Measurements from ENCODE around the gene PBX2. TPM values are rescaled to one million over a fixed set of nuclear protein-coding genes. Genes with fewer than 3 reads are reported as not detected.
"Not testable (repeated sequence)": the region's sequence is repeated elsewhere in the genome, so short reads cannot be mapped to it uniquely, and the experiment has no call there.

The PBX2 gene
- total and polyA plus RNA-seq, 2 of the 4 experiments (the other 2 are of a cell fraction) = 17.7 to 56.8 TPM

DNA sequence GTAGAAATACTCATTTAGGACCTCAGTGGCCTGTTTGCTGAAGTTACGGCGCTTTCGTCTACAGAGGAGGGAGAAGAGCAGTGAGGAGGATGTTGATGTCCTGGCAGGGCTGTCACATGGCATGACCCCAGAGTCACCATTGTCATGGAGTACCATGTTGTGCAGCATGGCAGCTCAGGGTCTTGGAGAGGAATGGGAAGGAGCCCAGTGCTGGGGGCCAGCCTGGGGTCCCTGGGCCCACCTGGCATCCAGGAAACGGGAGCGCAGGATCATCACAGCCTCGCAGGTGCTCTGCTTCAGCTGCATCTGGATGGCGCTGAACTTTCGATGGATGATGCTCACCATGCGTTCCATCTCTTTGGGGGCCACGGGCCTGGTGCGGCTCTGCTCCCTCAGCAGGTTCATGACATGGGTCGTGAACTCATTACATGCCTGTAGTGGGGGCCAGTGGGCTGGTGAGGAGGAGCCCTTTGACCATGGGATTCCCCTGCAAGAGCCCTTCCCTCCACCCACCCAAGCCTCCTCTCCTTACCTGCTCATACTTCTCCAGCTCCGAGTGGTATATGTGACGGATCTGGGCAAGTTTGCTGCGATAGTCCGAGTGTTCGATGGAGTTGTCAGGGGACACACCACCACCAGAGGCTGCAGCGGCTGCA lies 2.1 kb downstream of the PBX2 start:
- H3K4ac ChIP-seq (ENCODE audit: low read depth, low read length); H2BK120ac ChIP-seq (ENCODE audit: low read depth, low read length); DNase-seq; H2AK5ac ChIP-seq (ENCODE audit: low read depth, low read length); BruUV-seq (replicated peaks); H2BK15ac ChIP-seq (ENCODE audit: low read depth, low read length); H2BK20ac ChIP-seq (ENCODE audit: low read depth, low read length); H3K9ac ChIP-seq (ENCODE audit: low read depth, low read length); H3K18ac ChIP-seq (ENCODE audit: low read depth, low read length); H3K9me3 ChIP-seq (ENCODE audit: control insufficient read depth, insufficient read depth, low read length); dilution Hi-C loops (cut with HindIII; ENCODE audit: low sequenced_read_pairs, unreplicated experiment); H2BK5ac ChIP-seq (ENCODE audit: low read depth, low read length, poor library complexity, severe bottlenecking); H3K14ac ChIP-seq (replicated peaks; ENCODE audit: low read depth, low read length); H4K20me1 ChIP-seq (ENCODE audit: insufficient read depth, low read length); H3K56ac ChIP-seq (ENCODE audit: extremely low read depth, insufficient read depth, low read length); H3K4me3 ChIP-seq (ENCODE audit: insufficient read depth, low read depth, low read length); H3K27me3 ChIP-seq (ENCODE audit: control insufficient read depth, insufficient read depth, low read length); ATAC-seq (ENCODE audit: low read depth); H2AFZ ChIP-seq (replicated peaks; ENCODE audit: low read length, poor library complexity); H4K91ac ChIP-seq (ENCODE audit: insufficient read depth, low read depth, low read length); H4K5ac ChIP-seq (ENCODE audit: low read depth, low read length); H2AK9ac ChIP-seq (replicated peaks; ENCODE audit: low read depth, low read length, poor library complexity); H3K27ac ChIP-seq (ENCODE audit: insufficient read depth, low read length); H3K23ac ChIP-seq (ENCODE audit: low read depth, low read length): not testable (repeated sequence)
- no CpG with 5 or more reads among the region's 18 CpGs for WGBS, 2 experiments (ENCODE audit: extremely low coverage in 2 of 2, insufficient read length in 1 of 2)
- intact Hi-C loops (cut with micrococcal nuclease) (loop anchor here (5.0 kb wide), 1 partner anchor 784 kb away; no protein-coding TSS in a partner anchor), in situ Hi-C loops (cut with MboI; ENCODE audit: low sequenced_read_pairs) (loop anchor here (25.0 kb wide), 1 partner anchor 774 kb away; the partner anchor contains the start of genes BRD2 and HLA-DMA)
- ChIA-PET CTCF (interaction anchor here (0.7 kb wide), 1 partner anchor 82 kb away, joined by 4 read pairs; no protein-coding TSS in a partner anchor), POLR2A (ENCODE audit: unreplicated experiment) (interaction anchor here (0.6 to 1.8 kb wide), 2 partner anchors 10 to 65 kb away, joined by 5 to 7 read pairs; no protein-coding TSS in a partner anchor)
- Histone ChIP-seq H3K36me3 (ENCODE audit: control insufficient read depth, insufficient read depth, low read length) (peaks cover 29% of the 10 kb centered on the region), H4K8ac (ENCODE audit: low read depth in 2 of 2, low read length in 2 of 2) (peak overlapping the region in 1 of 2 experiments; percentile 27; a peak in 2 of 4 replicates), H3K9me1 (ENCODE audit: insufficient read depth, low read length) (peaks cover 15% of the 10 kb centered on the region), H3K4me1 (ENCODE audit: control insufficient read depth, insufficient read depth, low read length) (peaks cover 11% of the 10 kb centered on the region), H3K79me1 (ENCODE audit: low read depth in 1 of 2, low read length in 2 of 2) (peaks cover 21 to 60% of the 10 kb centered on the region in 2 experiments), H3K4me2 (ENCODE audit: low read depth, low read length) (peak overlapping the region; percentile 43; the same call in 1 of the 2 replicates)
